ENCODE measurements around the gene C5orf34.
A peak's percentile ranks its signal among the peaks of the same experiment; 100 is the strongest.
"Not testable (repeated sequence)": the region's sequence is repeated elsewhere in the genome, so short reads cannot be mapped to it uniquely, and the experiment has no call there.

The C5orf34 gene

GRCh38 chr5:43549272-43549671, 34.3 kb upstream of the C5orf34 start:
- H3K4me3 ChIP-seq (ENCODE audit: low read depth in 1 of 2, low read length in 2 of 2); H3K9me3 ChIP-seq (ENCODE audit: control insufficient read depth in 1 of 2, low read length in 2 of 2); H3K27me3 ChIP-seq (ENCODE audit: low read depth, low read length); H3K27ac ChIP-seq (ENCODE audit: low read length): not testable (repeated sequence)
- H3K4me1 ChIP-seq (ENCODE audit: control insufficient read depth in 1 of 2, insufficient read depth in 2 of 2, low read length in 2 of 2), result peaks cover 0 to 19% of the 10 kb centered on the region in 2 donors
- peaks cover 36 to 39% of the 10 kb centered on the region in 2 donors for H3K36me3 ChIP-seq (ENCODE audit: control insufficient read depth in 1 of 2, insufficient read depth in 2 of 2, low read length in 2 of 2)

- Histone ChIP-seq H3K4me1 (ENCODE audit: control insufficient read depth in 1 of 2, insufficient read depth in 2 of 2, low read length in 2 of 2) (peaks cover 0 to 10% of the 10 kb centered on the region in 2 donors), H3K9me3 (ENCODE audit: control insufficient read depth in 1 of 2, low read length in 2 of 2) (no peaks in the 10 kb centered on the region), H3K27ac (ENCODE audit: low read length) (no peak overlapping the region), H3K36me3 (ENCODE audit: control insufficient read depth in 1 of 2, insufficient read depth in 2 of 2, low read length in 2 of 2) (peaks cover 38 to 39% of the 10 kb centered on the region in 2 donors), H3K4me3 (ENCODE audit: low read depth in 1 of 2, low read length in 2 of 2) (no peak overlapping the region), H3K27me3 (ENCODE audit: low read depth, low read length) (no peaks in the 10 kb centered on the region)
These were observed 33.4 kb upstream of the C5orf34 start for GRCh38 chr5:43548358-43548757.

GRCh38 chr5:43547532-43547931, 32.6 kb upstream of the C5orf34 start:
- Histone ChIP-seq H3K9me3 (ENCODE audit: control insufficient read depth in 1 of 2, low read length in 2 of 2) (no peaks in the 10 kb centered on the region), H3K27me3 (ENCODE audit: low read depth, low read length) (no peaks in the 10 kb centered on the region), H3K4me1 (ENCODE audit: control insufficient read depth in 1 of 2, insufficient read depth in 2 of 2, low read length in 2 of 2) (peaks cover 0 to 10% of the 10 kb centered on the region in 2 donors), H3K36me3 (ENCODE audit: control insufficient read depth in 1 of 2, insufficient read depth in 2 of 2, low read length in 2 of 2) (peaks cover 34 to 37% of the 10 kb centered on the region in 2 donors), H3K4me3 (ENCODE audit: low read depth in 1 of 2, low read length in 2 of 2) (no peak overlapping the region), H3K27ac (ENCODE audit: low read length) (no peak overlapping the region)

- no peaks in the 10 kb centered on the region for H3K9me3 ChIP-seq (ENCODE audit: control insufficient read depth in 1 of 2, low read length in 2 of 2)
- peaks cover 0 to 2% of the 10 kb centered on the region in 2 donors for H3K4me1 ChIP-seq (ENCODE audit: control insufficient read depth in 1 of 2, insufficient read depth in 2 of 2, low read length in 2 of 2)
- H3K27ac ChIP-seq (ENCODE audit: low read length), result no peak overlapping the region
- no peaks in the 10 kb centered on the region for H3K27me3 ChIP-seq (ENCODE audit: low read depth, low read length)
- H3K4me3 ChIP-seq (ENCODE audit: low read depth in 1 of 2, low read length in 2 of 2), result no peak overlapping the region
- peaks cover 37 to 38% of the 10 kb centered on the region in 2 donors for H3K36me3 ChIP-seq (ENCODE audit: control insufficient read depth in 1 of 2, insufficient read depth in 2 of 2, low read length in 2 of 2)
These were observed 28.5 kb upstream of the C5orf34 start for GRCh38 chr5:43543434-43543833.

- Histone ChIP-seq H3K9me3 (ENCODE audit: control insufficient read depth in 1 of 2, low read length in 2 of 2) (no peaks in the 10 kb centered on the region), H3K4me3 (ENCODE audit: low read depth in 1 of 2, low read length in 2 of 2) (no peak overlapping the region), H3K27ac (ENCODE audit: low read length) (no peak overlapping the region), H3K27me3 (ENCODE audit: low read depth, low read length) (no peaks in the 10 kb centered on the region), H3K36me3 (ENCODE audit: control insufficient read depth in 1 of 2, insufficient read depth in 2 of 2, low read length in 2 of 2) (peaks cover 29 to 38% of the 10 kb centered on the region in 2 donors), H3K4me1 (ENCODE audit: control insufficient read depth in 1 of 2, insufficient read depth in 2 of 2, low read length in 2 of 2) (no peaks in the 10 kb centered on the region)
These were observed 25.8 kb upstream of the C5orf34 start for GRCh38 chr5:43540746-43541145.

GRCh38 chr5:43536972-43537371, 22.0 kb upstream of the C5orf34 start:
- Histone ChIP-seq H3K27me3 (ENCODE audit: low read depth, low read length) (no peaks in the 10 kb centered on the region), H3K36me3 (ENCODE audit: control insufficient read depth in 1 of 2, insufficient read depth in 2 of 2, low read length in 2 of 2) (peaks cover 53 to 56% of the 10 kb centered on the region in 2 donors), H3K27ac (ENCODE audit: low read length) (no peak overlapping the region), H3K9me3 (ENCODE audit: control insufficient read depth in 1 of 2, low read length in 2 of 2) (no peaks in the 10 kb centered on the region), H3K4me1 (ENCODE audit: control insufficient read depth in 1 of 2, insufficient read depth in 2 of 2, low read length in 2 of 2) (no peaks in the 10 kb centered on the region), H3K4me3 (ENCODE audit: low read depth in 1 of 2, low read length in 2 of 2) (no peak overlapping the region)

- Histone ChIP-seq H3K4me1 (ENCODE audit: control insufficient read depth in 1 of 2, insufficient read depth in 2 of 2, low read length in 2 of 2) (no peaks in the 10 kb centered on the region), H3K4me3 (ENCODE audit: low read depth in 1 of 2, low read length in 2 of 2) (no peak overlapping the region), H3K27me3 (ENCODE audit: low read depth, low read length) (no peaks in the 10 kb centered on the region), H3K27ac (ENCODE audit: low read length) (no peak overlapping the region), H3K9me3 (ENCODE audit: control insufficient read depth in 1 of 2, low read length in 2 of 2) (no peaks in the 10 kb centered on the region), H3K36me3 (ENCODE audit: control insufficient read depth in 1 of 2, insufficient read depth in 2 of 2, low read length in 2 of 2) (peaks cover 65 to 67% of the 10 kb centered on the region in 2 donors)
These were observed 18.7 kb upstream of the C5orf34 start for GRCh38 chr5:43533646-43534045.

- no peak overlapping the region for H3K4me3 ChIP-seq (ENCODE audit: low read depth in 1 of 2, low read length in 2 of 2)
- H3K27ac ChIP-seq (ENCODE audit: low read length), result no peak overlapping the region
- peaks cover 58 to 74% of the 10 kb centered on the region in 2 donors for H3K36me3 ChIP-seq (ENCODE audit: control insufficient read depth in 1 of 2, insufficient read depth in 2 of 2, low read length in 2 of 2)
These were observed 15.7 kb upstream of the C5orf34 start for GRCh38 chr5:43530648-43531047.

GRCh38 chr5:43523662-43524072, 8.7 kb upstream of the C5orf34 start:
- no peaks in the 10 kb centered on the region for H3K4me1 ChIP-seq (ENCODE audit: control insufficient read depth in 1 of 2, insufficient read depth in 2 of 2, low read length in 2 of 2)
- H3K27ac ChIP-seq (ENCODE audit: low read length), result no peak overlapping the region
- no peak overlapping the region for H3K4me3 ChIP-seq (ENCODE audit: low read depth in 1 of 2, low read length in 2 of 2)
- H3K27me3 ChIP-seq (ENCODE audit: low read depth, low read length), result no peaks in the 10 kb centered on the region
- H3K9me3 ChIP-seq (ENCODE audit: control insufficient read depth in 1 of 2, low read length in 2 of 2), result no peaks in the 10 kb centered on the region
- H3K36me3 ChIP-seq (ENCODE audit: control insufficient read depth in 1 of 2, insufficient read depth in 2 of 2, low read length in 2 of 2), result peaks cover 24 to 37% of the 10 kb centered on the region in 2 donors

More at GRCh38 chr5:43530648-43531047, 15.7 kb upstream of the C5orf34 start:
- Histone ChIP-seq H3K9me3 (ENCODE audit: control insufficient read depth in 1 of 2, low read length in 2 of 2) (no peaks in the 10 kb centered on the region), H3K4me1 (ENCODE audit: control insufficient read depth in 1 of 2, insufficient read depth in 2 of 2, low read length in 2 of 2) (no peaks in the 10 kb centered on the region), H3K27me3 (ENCODE audit: low read depth, low read length) (no peaks in the 10 kb centered on the region)

- no peaks in the 10 kb centered on the region for H3K27me3 ChIP-seq (ENCODE audit: low read depth, low read length)
- peaks cover 15 to 19% of the 10 kb centered on the region in 2 donors for H3K36me3 ChIP-seq (ENCODE audit: control insufficient read depth in 1 of 2, insufficient read depth in 2 of 2, low read length in 2 of 2)
- H3K4me1 ChIP-seq (ENCODE audit: control insufficient read depth in 1 of 2, insufficient read depth in 2 of 2, low read length in 2 of 2), result no peaks in the 10 kb centered on the region
- no peak overlapping the region for H3K27ac ChIP-seq (ENCODE audit: low read length)
- H3K9me3 ChIP-seq (ENCODE audit: control insufficient read depth in 1 of 2, low read length in 2 of 2), result no peaks in the 10 kb centered on the region
- no peak overlapping the region for H3K4me3 ChIP-seq (ENCODE audit: low read depth in 1 of 2, low read length in 2 of 2)
These were observed 5.7 kb upstream of the C5orf34 start for GRCh38 chr5:43520615-43521014.

GRCh38 chr5:43515678-43516048, 715 bp upstream of the C5orf34 start:
- H3K4me3 ChIP-seq (ENCODE audit: low read depth in 1 of 2, low read length in 2 of 2), result peak overlapping the region; percentile 81 to 95
- H3K27ac ChIP-seq (ENCODE audit: low read length), result peak overlapping the region; percentile 93
- H3K36me3 ChIP-seq (ENCODE audit: control insufficient read depth in 1 of 2, insufficient read depth in 2 of 2, low read length in 2 of 2), result peaks cover 0 to 5% of the 10 kb centered on the region in 2 donors
- H3K9me3 ChIP-seq (ENCODE audit: control insufficient read depth in 1 of 2, low read length in 2 of 2), result no peaks in the 10 kb centered on the region
- peaks cover 0 to 7% of the 10 kb centered on the region in 2 donors for H3K4me1 ChIP-seq (ENCODE audit: control insufficient read depth in 1 of 2, insufficient read depth in 2 of 2, low read length in 2 of 2)
- H3K27me3 ChIP-seq (ENCODE audit: low read depth, low read length), result no peaks in the 10 kb centered on the region

GRCh38 chr5:43514471-43514815, 505 bp downstream of the C5orf34 start:
- Histone ChIP-seq H3K27ac (ENCODE audit: low read length) (peak overlapping the region; percentile 93), H3K4me3 (ENCODE audit: low read depth in 1 of 2, low read length in 2 of 2) (peak overlapping the region; percentile 81 to 95)

More at GRCh38 chr5:43514471-43514815, 505 bp downstream of the C5orf34 start:
- H3K9me3 ChIP-seq (ENCODE audit: control insufficient read depth in 1 of 2, low read length in 2 of 2), result no peaks in the 10 kb centered on the region
- no peaks in the 10 kb centered on the region for H3K27me3 ChIP-seq (ENCODE audit: low read depth, low read length)
- peaks cover 0 to 5% of the 10 kb centered on the region in 2 donors for H3K36me3 ChIP-seq (ENCODE audit: control insufficient read depth in 1 of 2, insufficient read depth in 2 of 2, low read length in 2 of 2)
- peaks cover 0 to 7% of the 10 kb centered on the region in 2 donors for H3K4me1 ChIP-seq (ENCODE audit: control insufficient read depth in 1 of 2, insufficient read depth in 2 of 2, low read length in 2 of 2)
